ENCODE measurements around the gene STK17B. TPM values are rescaled to one million over a fixed set of nuclear protein-coding genes. Genes with fewer than 3 reads are reported as not detected.
A peak's percentile ranks its signal among the peaks of the same experiment; 100 is the strongest.

The STK17B gene
- total and polyA plus RNA-seq, 2 of the 13 experiments (the other 11 are each of a cell fraction or from before 2014, with no cell fraction given): 1.6 to 4.5 TPM

DNA sequence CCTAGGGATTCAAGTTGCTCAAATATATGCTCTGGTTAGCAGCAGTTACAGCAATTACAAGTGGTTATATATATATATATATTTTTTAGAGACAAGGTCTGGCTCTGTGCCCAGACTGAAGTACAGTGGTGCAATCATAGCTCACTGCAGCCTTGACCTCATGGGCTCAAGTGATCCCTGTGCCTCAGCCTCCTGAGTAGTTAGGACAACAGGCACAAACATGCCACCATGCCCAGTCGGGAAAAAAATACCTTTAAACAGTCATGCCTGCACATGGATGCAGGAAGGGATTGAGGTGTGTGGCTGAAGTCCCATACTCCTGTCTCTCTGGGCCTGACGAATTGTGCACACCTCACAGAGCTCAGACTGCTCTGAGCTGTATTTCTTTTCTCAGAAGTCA is 83.2 kb downstream of the STK17B start:
- WGBS (ENCODE audit: low lambda C conversion rate): 3% methylated on average over 2 of the region's 2 CpGs
- CTCF ChIA-PET (ENCODE audit: low intra/inter-chr PET ratio, low total read pairs): no interaction called here
- ATAC-seq: peak; percentile 99
- TF ChIP-seq DPF2 (CRISPR knock-in tag; IDR thresholded peaks at IDR 0.05; ENCODE audit: borderline replicate concordance, low read depth) (0 out of 2 replicates have a peak, but pooled peaks have one; percentile 36), SUZ12 (IDR thresholded peaks at IDR 0.05; ENCODE audit: low read depth, low read length) (no peak), ZNF253 (CRISPR knock-in tag; IDR thresholded peaks at IDR 0.05; ENCODE audit: borderline replicate concordance) (0 out of 2 replicates have a peak, but pooled peaks have one; percentile 37), FOSL1 (CRISPR knock-in tag; IDR thresholded peaks at IDR 0.05; ENCODE audit: borderline replicate concordance) (no peak), HNF4A (CRISPR knock-in tag; IDR thresholded peaks at IDR 0.05) (peak; percentile 86), HNRNPK (IDR thresholded peaks at IDR 0.05; ENCODE audit: low read depth, low read length, poor library complexity, severe bottlenecking) (no peak), ZNF33B (CRISPR knock-in tag; IDR thresholded peaks at IDR 0.05) (no peak), PHF8 (CRISPR knock-in tag; IDR thresholded peaks at IDR 0.05) (no peak), YEATS4 (CRISPR knock-in tag; IDR thresholded peaks at IDR 0.05; ENCODE audit: borderline replicate concordance) (no peak), FOXO1 (CRISPR knock-in tag; IDR thresholded peaks at IDR 0.05) (peak; percentile 83)
- TF ChIP-seq, protein P1, sequence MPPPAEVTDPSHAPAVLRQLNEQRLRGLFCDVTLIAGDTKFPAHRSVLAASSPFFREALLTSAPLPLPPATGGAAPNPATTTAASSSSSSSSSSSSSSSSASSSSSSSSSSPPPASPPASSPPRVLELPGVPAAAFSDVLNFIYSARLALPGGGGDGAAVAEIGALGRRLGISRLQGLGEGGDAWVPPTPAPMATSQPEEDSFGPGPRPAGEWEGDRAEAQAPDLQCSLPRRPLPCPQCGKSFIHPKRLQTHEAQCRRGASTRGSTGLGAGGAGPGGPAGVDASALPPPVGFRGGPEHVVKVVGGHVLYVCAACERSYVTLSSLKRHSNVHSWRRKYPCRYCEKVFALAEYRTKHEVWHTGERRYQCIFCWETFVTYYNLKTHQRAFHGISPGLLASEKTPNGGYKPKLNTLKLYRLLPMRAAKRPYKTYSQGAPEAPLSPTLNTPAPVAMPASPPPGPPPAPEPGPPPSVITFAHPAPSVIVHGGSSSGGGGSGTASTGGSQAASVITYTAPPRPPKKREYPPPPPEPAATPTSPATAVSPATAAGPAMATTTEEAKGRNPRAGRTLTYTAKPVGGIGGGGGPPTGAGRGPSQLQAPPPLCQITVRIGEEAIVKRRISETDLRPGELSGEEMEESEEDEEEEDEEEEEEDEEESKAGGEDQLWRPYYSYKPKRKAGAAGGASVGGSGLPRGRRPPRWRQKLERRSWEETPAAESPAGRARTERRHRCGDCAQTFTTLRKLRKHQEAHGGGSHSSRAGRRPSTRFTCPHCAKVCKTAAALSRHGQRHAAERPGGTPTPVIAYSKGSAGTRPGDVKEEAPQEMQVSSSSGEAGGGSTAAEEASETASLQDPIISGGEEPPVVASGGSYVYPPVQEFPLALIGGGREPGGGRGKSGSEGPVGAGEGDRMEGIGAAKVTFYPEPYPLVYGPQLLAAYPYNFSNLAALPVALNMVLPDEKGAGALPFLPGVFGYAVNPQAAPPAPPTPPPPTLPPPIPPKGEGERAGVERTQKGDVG (CRISPR knock-in tag; IDR thresholded peaks at IDR 0.05; ENCODE audit: borderline replicate concordance): no peak
- TF ChIP-seq, protein P2, sequence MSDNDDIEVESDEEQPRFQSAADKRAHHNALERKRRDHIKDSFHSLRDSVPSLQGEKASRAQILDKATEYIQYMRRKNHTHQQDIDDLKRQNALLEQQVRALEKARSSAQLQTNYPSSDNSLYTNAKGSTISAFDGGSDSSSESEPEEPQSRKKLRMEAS (IDR thresholded peaks at IDR 0.05): no peak
- TF ChIP-seq, protein P3, sequence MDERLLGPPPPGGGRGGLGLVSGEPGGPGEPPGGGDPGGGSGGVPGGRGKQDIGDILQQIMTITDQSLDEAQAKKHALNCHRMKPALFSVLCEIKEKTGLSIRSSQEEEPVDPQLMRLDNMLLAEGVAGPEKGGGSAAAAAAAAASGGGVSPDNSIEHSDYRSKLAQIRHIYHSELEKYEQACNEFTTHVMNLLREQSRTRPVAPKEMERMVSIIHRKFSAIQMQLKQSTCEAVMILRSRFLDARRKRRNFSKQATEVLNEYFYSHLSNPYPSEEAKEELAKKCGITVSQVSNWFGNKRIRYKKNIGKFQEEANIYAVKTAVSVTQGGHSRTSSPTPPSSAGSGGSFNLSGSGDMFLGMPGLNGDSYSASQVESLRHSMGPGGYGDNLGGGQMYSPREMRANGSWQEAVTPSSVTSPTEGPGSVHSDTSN (CRISPR knock-in tag; IDR thresholded peaks at IDR 0.05): no peak
- TF ChIP-seq, protein P4, sequence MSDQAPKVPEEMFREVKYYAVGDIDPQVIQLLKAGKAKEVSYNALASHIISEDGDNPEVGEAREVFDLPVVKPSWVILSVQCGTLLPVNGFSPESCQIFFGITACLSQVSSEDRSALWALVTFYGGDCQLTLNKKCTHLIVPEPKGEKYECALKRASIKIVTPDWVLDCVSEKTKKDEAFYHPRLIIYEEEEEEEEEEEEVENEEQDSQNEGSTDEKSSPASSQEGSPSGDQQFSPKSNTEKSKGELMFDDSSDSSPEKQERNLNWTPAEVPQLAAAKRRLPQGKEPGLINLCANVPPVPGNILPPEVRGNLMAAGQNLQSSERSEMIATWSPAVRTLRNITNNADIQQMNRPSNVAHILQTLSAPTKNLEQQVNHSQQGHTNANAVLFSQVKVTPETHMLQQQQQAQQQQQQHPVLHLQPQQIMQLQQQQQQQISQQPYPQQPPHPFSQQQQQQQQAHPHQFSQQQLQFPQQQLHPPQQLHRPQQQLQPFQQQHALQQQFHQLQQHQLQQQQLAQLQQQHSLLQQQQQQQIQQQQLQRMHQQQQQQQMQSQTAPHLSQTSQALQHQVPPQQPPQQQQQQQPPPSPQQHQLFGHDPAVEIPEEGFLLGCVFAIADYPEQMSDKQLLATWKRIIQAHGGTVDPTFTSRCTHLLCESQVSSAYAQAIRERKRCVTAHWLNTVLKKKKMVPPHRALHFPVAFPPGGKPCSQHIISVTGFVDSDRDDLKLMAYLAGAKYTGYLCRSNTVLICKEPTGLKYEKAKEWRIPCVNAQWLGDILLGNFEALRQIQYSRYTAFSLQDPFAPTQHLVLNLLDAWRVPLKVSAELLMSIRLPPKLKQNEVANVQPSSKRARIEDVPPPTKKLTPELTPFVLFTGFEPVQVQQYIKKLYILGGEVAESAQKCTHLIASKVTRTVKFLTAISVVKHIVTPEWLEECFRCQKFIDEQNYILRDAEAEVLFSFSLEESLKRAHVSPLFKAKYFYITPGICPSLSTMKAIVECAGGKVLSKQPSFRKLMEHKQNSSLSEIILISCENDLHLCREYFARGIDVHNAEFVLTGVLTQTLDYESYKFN (CRISPR knock-in tag; conservative IDR thresholded peaks at IDR 0.05): peak; percentile 62; the same call in 1 of the 2 replicates
- TF ChIP-seq, protein P5, sequence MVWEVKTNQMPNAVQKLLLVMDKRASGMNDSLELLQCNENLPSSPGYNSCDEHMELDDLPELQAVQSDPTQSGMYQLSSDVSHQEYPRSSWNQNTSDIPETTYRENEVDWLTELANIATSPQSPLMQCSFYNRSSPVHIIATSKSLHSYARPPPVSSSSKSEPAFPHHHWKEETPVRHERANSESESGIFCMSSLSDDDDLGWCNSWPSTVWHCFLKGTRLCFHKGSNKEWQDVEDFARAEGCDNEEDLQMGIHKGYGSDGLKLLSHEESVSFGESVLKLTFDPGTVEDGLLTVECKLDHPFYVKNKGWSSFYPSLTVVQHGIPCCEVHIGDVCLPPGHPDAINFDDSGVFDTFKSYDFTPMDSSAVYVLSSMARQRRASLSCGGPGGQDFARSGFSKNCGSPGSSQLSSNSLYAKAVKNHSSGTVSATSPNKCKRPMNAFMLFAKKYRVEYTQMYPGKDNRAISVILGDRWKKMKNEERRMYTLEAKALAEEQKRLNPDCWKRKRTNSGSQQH (CRISPR knock-in tag; IDR thresholded peaks at IDR 0.05; ENCODE audit: low read depth): no peak

More for the DNA sequence above, 83.2 kb downstream of the STK17B start:
- no peak overlapping the region for H3K9ac ChIP-seq (ENCODE audit: insufficient read depth, low read depth, low read length)
- no peak overlapping the region for H3K4me3 ChIP-seq (replicated peaks in 1 of 3; ENCODE audit: insufficient read depth in 1 of 3, low read depth in 2 of 3, low read length in 3 of 3)
- peak overlapping the region; percentile 29 for H3K27ac ChIP-seq (ENCODE audit: extremely low read length, insufficient read depth, low read length)
- H3K4me1 ChIP-seq (ENCODE audit: insufficient read depth, low read length): peaks cover 11% of the 10 kb centered on the region
- H3K27me3 ChIP-seq (ENCODE audit: control insufficient read depth in 1 of 2, insufficient read depth in 2 of 2, low read length in 2 of 2): no peaks in the 10 kb centered on the region; a peak in 1 of 5 replicates
- FAIRE-seq (peak; percentile 84), DNase-seq (ENCODE audit: low spot score) (peak; percentile 88)
- POLR2A ChIA-PET: interaction anchor here (1.1 kb wide), 1 partner anchor 9 kb away, joined by 3 read pairs; no protein-coding TSS in a partner anchor
- no TSS peak for BruUV-seq (replicated peaks)
- peak overlapping the region; percentile 40; the same call in 1 of the 2 replicates for H3K4me2 ChIP-seq (ENCODE audit: low read depth, low read length)
- peaks cover 16% of the 10 kb centered on the region for H3K9me3 ChIP-seq (ENCODE audit: low read length)
- no peak overlapping the region for H2AFZ ChIP-seq (ENCODE audit: low read length)
- H4K20me1 ChIP-seq (ENCODE audit: insufficient read depth, low read length): no peaks in the 10 kb centered on the region
- no peaks in the 10 kb centered on the region for H3K36me3 ChIP-seq (replicated peaks in 1 of 2; ENCODE audit: control insufficient read depth in 1 of 2, insufficient read depth in 2 of 2, low read length in 2 of 2)
- no peaks in the 10 kb centered on the region for H3K79me2 ChIP-seq (ENCODE audit: insufficient read depth, low read length)
- intact Hi-C loops (cut with micrococcal nuclease; ENCODE audit: unreplicated experiment) (no loop called here), in situ Hi-C loops (cut with HindIII; ENCODE audit: extremely low pct_ligation_motif_present, low pct_unique_long_range_greater_than_20kb) (no loop called here)

Measured in HepG2 (cell line).